ENCODE results near the gene DMRT2.

GRCh38 chr9:1005043-1005667 lies 45.0 kb upstream of the DMRT2 start:
- TF ChIP-seq FOXK2 (IDR thresholded peaks at IDR 0.05) = no peak
- TF ChIP-seq SP1 (IDR thresholded peaks at IDR 0.05) = no peak
- no peak for TF ChIP-seq FOXA1 (IDR thresholded peaks at IDR 0.05)
- TF ChIP-seq BHLHE40 (IDR thresholded peaks at IDR 0.05; ENCODE audit: borderline replicate concordance) = no peak

Data from HEK293T (cell line).